Measurements from ENCODE around the gene S100P.

S100P gene

DNA sequence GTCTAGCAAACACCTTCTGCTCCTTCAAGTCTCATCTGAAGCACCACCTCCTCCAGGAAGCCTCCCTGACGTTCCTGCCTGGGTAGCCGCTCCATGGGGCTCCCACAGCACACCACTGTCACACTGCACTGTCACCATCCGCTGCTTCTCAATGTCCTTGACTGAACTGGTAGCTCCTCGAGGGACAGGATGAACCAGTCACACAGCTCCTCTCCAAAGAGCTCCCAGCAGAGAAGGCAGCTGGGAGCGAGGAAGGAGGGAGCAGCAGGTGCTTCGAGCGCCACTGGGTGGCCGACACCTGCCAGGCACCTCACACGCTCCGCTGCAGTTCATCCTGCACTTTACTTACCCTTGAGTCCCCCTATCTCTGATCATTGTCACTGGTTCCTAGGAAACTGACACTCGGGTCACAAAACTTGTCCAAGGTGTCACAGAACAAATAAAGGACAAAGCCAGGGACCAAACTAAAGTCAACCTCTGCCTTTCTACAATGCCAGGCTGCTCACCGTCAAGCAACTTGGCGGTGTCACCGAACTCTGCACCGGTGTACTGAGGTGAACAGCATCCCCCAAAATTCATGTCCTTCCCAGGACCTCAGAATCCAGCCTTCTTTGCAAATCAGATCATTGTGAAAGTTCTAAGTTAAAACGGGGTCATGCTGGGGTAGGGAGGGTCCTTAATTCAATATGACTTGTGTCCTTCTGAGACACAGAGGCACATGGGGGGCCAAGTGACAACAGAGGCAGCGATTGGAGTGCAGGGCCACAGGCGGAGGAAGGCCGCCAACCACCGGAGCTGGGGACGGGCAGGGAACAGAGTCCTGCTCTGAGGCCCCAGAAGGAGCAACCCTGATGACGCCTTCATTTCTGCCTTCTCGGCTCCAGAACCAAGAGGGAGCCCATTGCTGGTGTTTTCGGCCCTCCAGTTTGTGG is 5.5 kb upstream of the S100P start:
- Histone ChIP-seq H3K4me2 (ENCODE audit: low read length, poor library complexity, severe bottlenecking) (no peak overlapping the region), H2BK120ac (ENCODE audit: low read depth, low read length) (peak overlapping the region; percentile 75), H3K36me3 (ENCODE audit: control insufficient read depth in 1 of 2, insufficient read depth in 2 of 2, low read depth in 1 of 2, low read length in 2 of 2) (no peaks in the 10 kb centered on the region), H2BK15ac (ENCODE audit: low read depth, poor library complexity, severe bottlenecking) (peak overlapping the region; percentile 91), H3K27me3 (ENCODE audit: control insufficient read depth in 1 of 2, insufficient read depth in 1 of 2, low read length in 2 of 2) (peaks cover 0 to 3% of the 10 kb centered on the region in 2 experiments), H4K91ac (ENCODE audit: low read length) (peak overlapping the region; percentile 97), H4K8ac (ENCODE audit: low read length) (peak overlapping the region; percentile 88), H3K18ac (ENCODE audit: low read depth in 1 of 2, low read length in 2 of 2) (peak overlapping the region; percentile 71 to 92), H2AFZ (ENCODE audit: low read depth, low read length) (peak overlapping the region; percentile 29), H3K4me3 (ENCODE audit: insufficient read depth in 1 of 2, low read depth in 1 of 2, low read length in 2 of 2) (peak overlapping the region in 1 of 2 experiments; percentile 50), H3K27ac (ENCODE audit: low read length, poor library complexity, severe bottlenecking) (peak overlapping the region; percentile 80), H3K9me3 (ENCODE audit: control insufficient read depth, low read length) (no peaks in the 10 kb centered on the region), H3K79me1 (replicated peaks; ENCODE audit: low read length, poor library complexity, severe bottlenecking) (peaks cover 6% of the 10 kb centered on the region), H3K4ac (ENCODE audit: low read depth in 1 of 2, low read length in 2 of 2) (peak overlapping the region; percentile 75 to 94), H3K14ac (ENCODE audit: low read length in 2 of 2) (peak overlapping the region in 1 of 2 experiments; percentile 26), H2BK12ac (ENCODE audit: low read length in 2 of 2) (peak overlapping the region; percentile 57 to 96), H2BK5ac (ENCODE audit: low read depth, low read length, poor library complexity, severe bottlenecking) (peak overlapping the region; percentile 76), H3K23ac (ENCODE audit: low read length in 2 of 2) (peak overlapping the region in 1 of 2 experiments; percentile 73), H3K4me1 (ENCODE audit: control insufficient read depth, insufficient read depth, low read depth, low read length) (peaks cover 28% of the 10 kb centered on the region), H3K9ac (ENCODE audit: low read length) (peak overlapping the region; percentile 65), H2AK5ac (ENCODE audit: low read length, severe bottlenecking) (peak overlapping the region; percentile 33)
- WGBS: 86% methylated on average over 24 of the region's 24 CpGs
- no peak for DNase-seq

- H4K8ac ChIP-seq (ENCODE audit: low read length): peak overlapping the region; percentile 88
- H3K4ac ChIP-seq (ENCODE audit: low read depth in 1 of 2, low read length in 2 of 2): peak overlapping the region; percentile 75 to 94
- H2AFZ ChIP-seq (ENCODE audit: low read depth, low read length): peak overlapping the region; percentile 39
- peak overlapping the region; percentile 65 for H3K9ac ChIP-seq (ENCODE audit: low read length)
- peak; percentile 97 for DNase-seq
- H4K91ac ChIP-seq (ENCODE audit: low read length): peak overlapping the region; percentile 70
- peaks cover 0 to 3% of the 10 kb centered on the region in 2 experiments for H3K27me3 ChIP-seq (ENCODE audit: control insufficient read depth in 1 of 2, insufficient read depth in 1 of 2, low read length in 2 of 2)
- H2BK120ac ChIP-seq (ENCODE audit: low read depth, low read length): peak overlapping the region; percentile 75
- H3K4me3 ChIP-seq (ENCODE audit: insufficient read depth in 1 of 2, low read depth in 1 of 2, low read length in 2 of 2): peak overlapping the region in 1 of 2 experiments; percentile 50
- peaks cover 9% of the 10 kb centered on the region for H3K79me1 ChIP-seq (replicated peaks; ENCODE audit: low read length, poor library complexity, severe bottlenecking)
- peak overlapping the region; percentile 47 for H3K4me2 ChIP-seq (ENCODE audit: low read length, poor library complexity, severe bottlenecking)
- no peak overlapping the region for H3K23ac ChIP-seq (ENCODE audit: low read length in 2 of 2)
- H2BK12ac ChIP-seq (ENCODE audit: low read length in 2 of 2): peak overlapping the region; percentile 19 to 54
- peak overlapping the region; percentile 80 for H3K27ac ChIP-seq (ENCODE audit: low read length, poor library complexity, severe bottlenecking)
- H3K4me1 ChIP-seq (ENCODE audit: control insufficient read depth, insufficient read depth, low read depth, low read length): peaks cover 30% of the 10 kb centered on the region
- no peaks in the 10 kb centered on the region for H3K9me3 ChIP-seq (ENCODE audit: control insufficient read depth, low read length)
- WGBS: 14% methylated on average over 23 of the region's 23 CpGs
- H2BK15ac ChIP-seq (ENCODE audit: low read depth, poor library complexity, severe bottlenecking): peak overlapping the region; percentile 91
- H2BK5ac ChIP-seq (ENCODE audit: low read depth, low read length, poor library complexity, severe bottlenecking): peak overlapping the region; percentile 76
- peak overlapping the region; percentile 14 to 92 for H3K18ac ChIP-seq (ENCODE audit: low read depth in 1 of 2, low read length in 2 of 2)
- no peaks in the 10 kb centered on the region for H3K36me3 ChIP-seq (ENCODE audit: control insufficient read depth in 1 of 2, insufficient read depth in 2 of 2, low read depth in 1 of 2, low read length in 2 of 2)
- peak overlapping the region; percentile 78 for H2AK5ac ChIP-seq (ENCODE audit: low read length, severe bottlenecking)
- H3K14ac ChIP-seq (ENCODE audit: low read length in 2 of 2): no peak overlapping the region
Measured at GRCh38 chr4:6688879-6689505, 4.7 kb upstream of the S100P start.

GRCh38 chr4:6689506-6689960 is 4.1 kb upstream of the S100P start:
- peaks cover 30% of the 10 kb centered on the region for H3K4me1 ChIP-seq (ENCODE audit: control insufficient read depth, insufficient read depth, low read depth, low read length)
- H4K91ac ChIP-seq (ENCODE audit: low read length): peak overlapping the region; percentile 70
- H3K4ac ChIP-seq (ENCODE audit: low read depth in 1 of 2, low read length in 2 of 2): peak overlapping the region; percentile 41 to 56
- peak overlapping the region; percentile 65 for H3K9ac ChIP-seq (ENCODE audit: low read length)
- H2BK15ac ChIP-seq (ENCODE audit: low read depth, poor library complexity, severe bottlenecking): peak overlapping the region; percentile 86
- H3K23ac ChIP-seq (ENCODE audit: low read length in 2 of 2): no peak overlapping the region
- peak overlapping the region; percentile 14 to 55 for H3K18ac ChIP-seq (ENCODE audit: low read depth in 1 of 2, low read length in 2 of 2)
- H3K4me3 ChIP-seq (ENCODE audit: insufficient read depth in 1 of 2, low read depth in 1 of 2, low read length in 2 of 2): peak overlapping the region in 1 of 2 experiments; percentile 50
- H3K79me1 ChIP-seq (replicated peaks; ENCODE audit: low read length, poor library complexity, severe bottlenecking): peaks cover 14% of the 10 kb centered on the region
- no peak overlapping the region for H3K14ac ChIP-seq (ENCODE audit: low read length in 2 of 2)
- H2BK5ac ChIP-seq (ENCODE audit: low read depth, low read length, poor library complexity, severe bottlenecking): no peak overlapping the region
- H2BK120ac ChIP-seq (ENCODE audit: low read depth, low read length): peak overlapping the region; percentile 29
- no peak overlapping the region for H2AFZ ChIP-seq (ENCODE audit: low read depth, low read length)
- H3K4me2 ChIP-seq (ENCODE audit: low read length, poor library complexity, severe bottlenecking): no peak overlapping the region
- 87% methylated on average over 15 of the region's 15 CpGs for WGBS
- peak overlapping the region; percentile 80 for H3K27ac ChIP-seq (ENCODE audit: low read length, poor library complexity, severe bottlenecking)
- no peak for DNase-seq
- peak overlapping the region; percentile 19 to 54 for H2BK12ac ChIP-seq (ENCODE audit: low read length in 2 of 2)
- H4K8ac ChIP-seq (ENCODE audit: low read length): peak overlapping the region; percentile 49
- H3K9me3 ChIP-seq (ENCODE audit: control insufficient read depth, low read length): no peaks in the 10 kb centered on the region
- H2AK5ac ChIP-seq (ENCODE audit: low read length, severe bottlenecking): peak overlapping the region; percentile 78
- H3K36me3 ChIP-seq (ENCODE audit: control insufficient read depth in 1 of 2, insufficient read depth in 2 of 2, low read depth in 1 of 2, low read length in 2 of 2): peaks cover 0 to 3% of the 10 kb centered on the region in 2 experiments
- H3K27me3 ChIP-seq (ENCODE audit: control insufficient read depth in 1 of 2, insufficient read depth in 1 of 2, low read length in 2 of 2): peaks cover 0 to 3% of the 10 kb centered on the region in 2 experiments
